Kidney (tissue), 14 donors: ENCODE measurements around the gene DNAJA2. TPM values are rescaled to one million over a fixed set of nuclear protein-coding genes. Genes with fewer than 3 reads are reported as not detected.

ENCODE experiments used
- DNase-seq, 5 donors: peaks; one replicate each; pipeline ENCODE4 v3.0.0-alpha.2; 2013 to 2020
- FAIRE-seq: peaks from 2 replicates; lab custom pipeline; 2012; peaks lifted over from hg19 to GRCh38; lab: Jason Lieb, UNC
- H3K27ac ChIP-seq, 2 donors: one replicate each; pipeline ENCODE4 v1.7.0; 2013; ENCODE audit warnings: low read depth in 2 of 2, low read length in 2 of 2, inconsistent platforms in 1 of 2
- H3K27me3 ChIP-seq: one replicate; pipeline ENCODE4 v1.7.1; 2013; ENCODE audit warnings: low read length, inconsistent platforms; ENCODE audit not compliant: control insufficient read depth, insufficient read depth
- H3K36me3 ChIP-seq, 3 donors: one replicate each; pipeline versions ENCODE4 v1.7.0 to v1.7.1; 2013; ENCODE audit warnings: low read length in 3 of 3, control low read depth in 1 of 3, inconsistent platforms in 1 of 3; ENCODE audit not compliant: insufficient read depth in 3 of 3, control insufficient read depth in 2 of 3
- H3K4me1 ChIP-seq, 3 donors: one replicate each; pipeline versions ENCODE4 v1.7.0 to v1.7.1; 2013; ENCODE audit warnings: low read length in 3 of 3, inconsistent platforms in 1 of 3, low read depth in 1 of 3; ENCODE audit not compliant: control insufficient read depth in 2 of 3, insufficient read depth in 2 of 3
- H3K4me3 ChIP-seq, 3 donors: one replicate each; pipeline versions ENCODE4 v1.7.0 to v1.8.1; 2013; ENCODE audit warnings: low read length in 3 of 3, control low read depth in 1 of 3, inconsistent platforms in 1 of 3
- H3K9ac ChIP-seq, 3 donors: one replicate each; pipeline versions ENCODE4 v1.7.0 to v1.7.1; 2013; ENCODE audit warnings: low read length in 3 of 3, control low read depth in 1 of 3, inconsistent platforms in 1 of 3
- H3K9me3 ChIP-seq, 3 donors: one replicate each; pipeline versions ENCODE4 v1.7.0 to v1.7.1; 2013; ENCODE audit warnings: low read length in 3 of 3, control low read depth in 1 of 3, inconsistent platforms in 1 of 3; ENCODE audit not compliant: control insufficient read depth in 2 of 3, insufficient read depth in 1 of 3
- CTCF ChIP-seq: IDR thresholded peaks from 3 replicates; pipeline ENCODE4 v1.5.1; 2012; ENCODE audit warnings: mild to moderate bottlenecking, moderate library complexity, borderline replicate concordance; ENCODE audit not compliant: insufficient read depth; ENCODE audit errors: extremely low read depth
- intact Hi-C: fragments of 100-400 bp; cut with DNase I; formaldehyde crosslinking; loops from one replicate; pipeline ENCODE4 v1.11.1; 2022
- polyA plus RNA-seq: library from polyadenylated mRNA; stranded (reverse); fragments of 350-450 nt; fragmentation: Illumina TruSeq; extraction: RNeasy Lipid Tissue Mini Kit (QIAGEN cat#74804); gene quantifications from one replicate; pipeline ENCODE4 v1.2.3, GENCODE V29; 2014; ENCODE audit warnings: low read depth, low replicate concordance; ENCODE audit not compliant: insufficient read depth
- total RNA-seq: library from RNA; stranded (reverse); fragmentation: NEBNext Ultra II Directional; extraction: Animal tissue kit (Norgen Biotek cat#: 25700); gene quantifications from one replicate; pipeline ENCODE4 v1.2.1, GENCODE V29; 2021
- donor health status: control.
- donor health status: control.
- donor health status: control.
- donor health status: control.
- donor health status: control.
- donor health status: DM: yes; HTN: yes; CAD: no.
- donor health status: Normal renal cell carcinoma (clear cell type).

The DNAJA2 gene
- total and polyA plus RNA-seq, 2 donors from 2014 or later: 47.3 to 54.4 TPM

- Histone ChIP-seq H3K9me3 (no peaks in the 10 kb centered on the region), H3K4me1 (no peaks in the 10 kb centered on the region), H3K36me3 (peaks cover 0 to 16% (median 14%) of the 10 kb centered on the region in 3 donors), H3K27ac (no peak overlapping the region), H3K27me3 (no peaks in the 10 kb centered on the region), H3K4me3 (no peak overlapping the region), H3K9ac (no peak overlapping the region)
- intact Hi-C loops: loop anchor here (5.0 kb wide), 1 partner anchor 56 kb away; no protein-coding TSS in a partner anchor
- DNase-seq (peak in 4 of 5 donors; percentile 75 to 89 (median 78)), FAIRE-seq (no peak)
- TF ChIP-seq CTCF: peak; percentile 62
These were observed 64.7 kb downstream of the DNAJA2 start for GRCh38 chr16:46908540-46909372.

- DNase-seq (no peak), FAIRE-seq (no peak)
- peaks cover 0 to 14% (median 9%) of the 10 kb centered on the region in 3 donors for H3K36me3 ChIP-seq
- no peaks in the 10 kb centered on the region for H3K4me1 ChIP-seq
- intact Hi-C loops: loop anchor here (5.0 kb wide), 1 partner anchor 55 kb away; no protein-coding TSS in a partner anchor
- no peaks in the 10 kb centered on the region for H3K9me3 ChIP-seq
- no peak overlapping the region for H3K9ac ChIP-seq
- H3K27ac ChIP-seq: no peak overlapping the region
- TF ChIP-seq CTCF: no peak
- H3K27me3 ChIP-seq: no peaks in the 10 kb centered on the region
- no peak overlapping the region for H3K4me3 ChIP-seq
These were observed 66.3 kb downstream of the DNAJA2 start for GRCh38 chr16:46907061-46907774.

- no peak overlapping the region for H3K4me3 ChIP-seq
- peaks cover 0 to 11% (median 5%) of the 10 kb centered on the region in 3 donors for H3K36me3 ChIP-seq
- H3K9me3 ChIP-seq: no peaks in the 10 kb centered on the region
- FAIRE-seq (no peak), DNase-seq (no peak)
- H3K27ac ChIP-seq: no peak overlapping the region
- no peaks in the 10 kb centered on the region for H3K27me3 ChIP-seq
- no peak overlapping the region for H3K9ac ChIP-seq
- intact Hi-C loops: loop anchor here (5.0 kb wide), 1 partner anchor 54 kb away; no protein-coding TSS in a partner anchor
- no peaks in the 10 kb centered on the region for H3K4me1 ChIP-seq
- no peak for TF ChIP-seq CTCF
These were observed 67.0 kb downstream of the DNAJA2 start for GRCh38 chr16:46906360-46907060.

Other genes with a start within 250 kb of the DNAJA2 start
- gene MYLK3, start 225.3 kb downstream of the DNAJA2 start, total RNA-seq: 0.31 TPM
- 1.5 TPM for gene MYLK3, start 225.3 kb downstream of the DNAJA2 start, polyA plus RNA-seq
- gene C16orf87, start 142.5 kb downstream of the DNAJA2 start, total RNA-seq: 7.2 TPM
- gene C16orf87, start 142.5 kb downstream of the DNAJA2 start, polyA plus RNA-seq: 11.2 TPM
- 6.5 TPM for gene GPT2, start 89.3 kb downstream of the DNAJA2 start, total RNA-seq
- gene GPT2, start 89.3 kb downstream of the DNAJA2 start, polyA plus RNA-seq: 37.1 TPM
- gene NETO2, start 170.3 kb upstream of the DNAJA2 start, total RNA-seq: 4.8 TPM
- gene NETO2, start 170.3 kb upstream of the DNAJA2 start, polyA plus RNA-seq: 1.4 TPM